Colonic mucosa (tissue), 4 donors: ENCODE measurements around the gene EXOC4. TPM values are rescaled to one million over a fixed set of nuclear protein-coding genes. Genes with fewer than 3 reads are reported as not detected.

ENCODE experiments used
- DNase-seq: peaks from one replicate; pipeline ENCODE4 v3.0.0-alpha.2; 2020
- H3K27ac ChIP-seq: fragments of 200-600 bp; one replicate; pipeline ENCODE4 v1.8.0; 2021
- H3K27me3 ChIP-seq: fragments of 200-600 bp; one replicate; pipeline ENCODE4 v1.8.0; 2021
- H3K36me3 ChIP-seq: fragments of 200-600 bp; one replicate; pipeline ENCODE4 v1.8.0; 2021
- H3K4me1 ChIP-seq: fragments of 200-600 bp; one replicate; pipeline ENCODE4 v1.8.0; 2021; ENCODE audit warnings: mild to moderate bottlenecking
- H3K4me3 ChIP-seq: fragments of 200-600 bp; one replicate; pipeline ENCODE4 v1.8.0; 2021
- H3K9ac ChIP-seq, 2 donors: one replicate each; pipeline ENCODE4 v1.7.0; 2013; ENCODE audit warnings: control low read depth in 2 of 2, low read depth in 2 of 2, low read length in 2 of 2
- H3K9me3 ChIP-seq: fragments of 200-600 bp; one replicate; pipeline ENCODE4 v1.8.0; 2021
- intact Hi-C: fragments of 100-400 bp; cut with DNase I; formaldehyde crosslinking; loops from one replicate; pipeline ENCODE4 v1.14.1; 2022
- total RNA-seq, 2 donors: library from RNA; stranded (reverse); fragmentation: NEBNext Ultra II Directional in 1 of 2; extraction: Animal tissue kit (Norgen Biotek cat#: 25700) in 1 of 2; gene quantifications; one replicate each; pipeline ENCODE4 v1.2.1, GENCODE V29; 2021
- TF ChIP-seq, protein P1 (sequence below): fragments of 200-600 bp; IDR thresholded peaks from one replicate; pipeline ENCODE4 v1.8.0; 2022; ENCODE audit warnings: antibody characterized with exemption, mild to moderate bottlenecking
- donor health status: healthy.
- donor health status: DM: no; HTN: no; CAD: no.
- donor health status: DM: no; HTN: no; CAD: no.

The EXOC4 gene
- total RNA-seq, 2 donors from 2014 or later, result 61.1 to 73.3 TPM

DNA sequence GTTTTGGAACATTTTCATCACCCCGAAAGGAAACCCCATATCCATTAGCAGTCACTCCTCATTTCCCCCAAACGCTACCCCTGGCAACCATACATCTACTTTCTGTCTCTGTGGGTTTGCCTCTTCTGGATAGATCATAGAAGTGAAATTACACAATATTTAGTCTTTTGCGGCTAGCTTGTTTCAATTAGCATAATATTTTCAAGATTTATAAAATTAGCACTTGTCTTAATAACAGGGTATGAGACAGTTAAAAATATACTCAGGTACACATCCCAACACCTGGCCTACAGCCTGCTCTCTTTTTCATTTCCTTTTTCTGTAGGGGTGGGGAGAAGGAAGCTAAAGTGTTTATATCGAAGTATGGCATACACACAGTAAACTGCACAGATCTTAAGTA, 792.8 kb downstream of the EXOC4 start:
- Histone ChIP-seq H3K9ac (no peak overlapping the region), H3K9me3 (no peaks in the 10 kb centered on the region), H3K4me3 (no peak overlapping the region), H3K36me3 (no peaks in the 10 kb centered on the region), H3K27me3 (no peaks in the 10 kb centered on the region), H3K4me1 (no peaks in the 10 kb centered on the region), H3K27ac (no peak overlapping the region)
- no peak for DNase-seq
- TF ChIP-seq, protein P1, sequence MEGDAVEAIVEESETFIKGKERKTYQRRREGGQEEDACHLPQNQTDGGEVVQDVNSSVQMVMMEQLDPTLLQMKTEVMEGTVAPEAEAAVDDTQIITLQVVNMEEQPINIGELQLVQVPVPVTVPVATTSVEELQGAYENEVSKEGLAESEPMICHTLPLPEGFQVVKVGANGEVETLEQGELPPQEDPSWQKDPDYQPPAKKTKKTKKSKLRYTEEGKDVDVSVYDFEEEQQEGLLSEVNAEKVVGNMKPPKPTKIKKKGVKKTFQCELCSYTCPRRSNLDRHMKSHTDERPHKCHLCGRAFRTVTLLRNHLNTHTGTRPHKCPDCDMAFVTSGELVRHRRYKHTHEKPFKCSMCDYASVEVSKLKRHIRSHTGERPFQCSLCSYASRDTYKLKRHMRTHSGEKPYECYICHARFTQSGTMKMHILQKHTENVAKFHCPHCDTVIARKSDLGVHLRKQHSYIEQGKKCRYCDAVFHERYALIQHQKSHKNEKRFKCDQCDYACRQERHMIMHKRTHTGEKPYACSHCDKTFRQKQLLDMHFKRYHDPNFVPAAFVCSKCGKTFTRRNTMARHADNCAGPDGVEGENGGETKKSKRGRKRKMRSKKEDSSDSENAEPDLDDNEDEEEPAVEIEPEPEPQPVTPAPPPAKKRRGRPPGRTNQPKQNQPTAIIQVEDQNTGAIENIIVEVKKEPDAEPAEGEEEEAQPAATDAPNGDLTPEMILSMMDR, result no peak
- intact Hi-C loops, result no loop called here

DNA sequence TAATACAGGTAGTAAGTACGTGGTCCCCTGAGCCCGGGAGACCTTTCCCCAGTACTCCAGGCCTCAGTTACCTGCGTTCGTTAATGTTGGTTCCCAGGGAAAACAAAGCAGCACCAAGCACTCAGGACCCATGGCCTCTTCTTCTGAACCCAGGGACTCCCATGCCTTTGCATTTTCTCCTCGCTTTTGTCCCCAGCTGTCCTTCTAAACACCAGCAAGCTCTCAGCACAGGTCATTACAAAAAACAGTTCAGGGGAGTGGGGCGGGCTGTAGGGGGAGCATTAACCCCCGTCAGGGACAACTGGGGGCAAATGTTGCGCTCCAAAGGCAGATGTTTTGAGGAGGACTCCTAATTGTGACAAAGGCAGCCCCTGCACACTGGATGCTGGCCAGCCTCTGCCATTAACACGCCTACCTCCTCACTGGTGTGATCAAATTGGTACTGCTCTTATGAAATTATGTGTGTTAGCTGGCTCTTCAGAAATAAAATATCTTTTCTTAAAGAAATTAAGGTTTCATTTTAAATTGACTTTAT, 793.8 kb downstream of the EXOC4 start:
- Histone ChIP-seq H3K9me3 (no peaks in the 10 kb centered on the region), H3K36me3 (no peaks in the 10 kb centered on the region), H3K27me3 (no peaks in the 10 kb centered on the region), H3K9ac (no peak overlapping the region), H3K4me3 (no peak overlapping the region), H3K27ac (no peak overlapping the region), H3K4me1 (no peaks in the 10 kb centered on the region)
- no peak for DNase-seq
- intact Hi-C loops, result no loop called here
- TF ChIP-seq, protein P1, result no peak

DNA sequence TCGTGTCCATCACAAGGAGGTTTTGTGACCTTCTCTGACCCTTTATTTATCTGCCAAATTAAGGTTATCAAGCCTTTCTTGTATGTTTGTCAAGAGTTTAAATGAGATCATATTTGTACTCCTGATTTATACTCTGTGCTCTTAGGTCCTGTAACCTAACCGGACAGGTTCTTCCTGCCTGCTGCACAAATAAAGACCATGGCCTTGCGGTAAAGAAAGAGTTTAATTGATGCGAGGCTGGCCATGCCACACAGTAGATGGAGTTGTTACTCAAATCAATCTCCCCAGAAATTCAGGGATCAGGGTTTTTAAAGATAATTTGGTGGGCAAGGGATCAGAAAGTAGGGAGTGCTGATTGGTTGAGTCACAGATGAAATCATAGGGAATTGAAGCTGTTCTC, 794.8 kb downstream of the EXOC4 start:
- Histone ChIP-seq H3K36me3 (no peaks in the 10 kb centered on the region), H3K4me3 (no peak overlapping the region), H3K27ac (no peak overlapping the region), H3K27me3 (no peaks in the 10 kb centered on the region), H3K9ac (no peak overlapping the region), H3K4me1 (no peaks in the 10 kb centered on the region), H3K9me3 (no peaks in the 10 kb centered on the region)
- no peak for DNase-seq
- intact Hi-C loops, result no loop called here
- TF ChIP-seq, protein P1, result no peak

DNA sequence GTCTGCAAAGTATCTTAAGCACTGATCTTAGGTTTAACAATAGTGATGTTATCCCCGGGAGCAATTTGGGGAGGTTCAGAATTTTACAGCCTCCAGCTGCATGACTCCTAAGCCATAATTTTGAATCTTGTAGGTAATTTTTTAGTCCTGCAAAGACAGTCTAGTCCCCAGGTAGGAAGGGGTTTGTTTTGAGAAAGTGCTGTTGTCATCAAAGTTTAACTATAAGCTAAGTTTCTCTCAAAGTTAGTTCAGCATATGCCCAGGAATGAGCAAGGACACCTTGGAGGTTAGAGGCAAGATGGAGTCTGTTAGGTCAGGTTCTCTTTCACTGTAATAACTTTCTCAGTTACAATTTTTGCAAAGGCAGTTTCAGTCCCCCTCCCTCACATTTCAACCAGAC, 795.3 kb downstream of the EXOC4 start:
- no peak for DNase-seq
- no peaks in the 10 kb centered on the region for H3K27me3 ChIP-seq
- H3K9me3 ChIP-seq, result no peaks in the 10 kb centered on the region
- TF ChIP-seq, protein P1, result no peak
- H3K4me3 ChIP-seq, result no peak overlapping the region
- no peaks in the 10 kb centered on the region for H3K36me3 ChIP-seq
- no peak overlapping the region for H3K27ac ChIP-seq
- intact Hi-C loops, result no loop called here
- no peaks in the 10 kb centered on the region for H3K4me1 ChIP-seq
- H3K9ac ChIP-seq, result no peak overlapping the region

DNA sequence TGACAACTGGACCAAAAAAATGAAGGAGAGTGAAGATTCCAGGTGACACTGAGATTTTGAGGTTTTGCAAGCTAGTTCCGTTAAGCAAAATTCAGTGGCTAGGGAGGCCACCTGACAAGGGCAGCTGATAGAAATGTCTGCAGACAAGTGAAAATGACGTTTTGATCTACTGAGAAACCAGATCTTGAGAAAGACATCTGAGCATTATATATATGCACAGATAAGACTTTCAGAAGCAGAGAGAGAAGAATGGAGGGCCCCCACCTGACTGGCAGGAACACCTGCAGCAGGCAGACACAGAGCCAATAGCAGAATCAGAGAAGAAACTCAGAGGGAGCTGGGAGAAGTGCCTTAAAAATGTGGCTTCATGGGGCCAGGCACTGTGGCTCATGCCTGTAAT, 798.1 kb downstream of the EXOC4 start:
- intact Hi-C loops, result no loop called here
- Histone ChIP-seq H3K4me3 (no peak overlapping the region), H3K9me3 (no peaks in the 10 kb centered on the region), H3K27ac (no peak overlapping the region), H3K9ac (no peak overlapping the region), H3K36me3 (no peaks in the 10 kb centered on the region), H3K27me3 (no peaks in the 10 kb centered on the region), H3K4me1 (no peaks in the 10 kb centered on the region)
- no peak for DNase-seq
- TF ChIP-seq, protein P1, result no peak
